ENCODE results near the gene EPC1. TPM values are rescaled to one million over a fixed set of nuclear protein-coding genes. Genes with fewer than 3 reads are reported as not detected.

EPC1 gene
- total and polyA plus RNA-seq, 4 donors = 44.5 to 71.5 (median 51.0) TPM

GRCh38 chr10:32379318-32379949 is 32.5 kb upstream of the EPC1 start:
- H3K27ac ChIP-seq (ENCODE audit: low read depth, low read length) = peak overlapping the region; percentile 93
- H3K27me3 ChIP-seq (ENCODE audit: control insufficient read depth, insufficient read depth, low read length) = no peaks in the 10 kb centered on the region
- peak in 2 of 6 donors; percentile 84 to 92 for DNase-seq (ENCODE audit: low read depth in 4 of 6, low spot score in 6 of 6)
- no CpG with 5 or more reads among the region's 10 CpGs for WGBS (ENCODE audit: insufficient coverage)
- H3K4me1 ChIP-seq (ENCODE audit: control insufficient read depth, insufficient read depth, low read length) = no peaks in the 10 kb centered on the region
- no peaks in the 10 kb centered on the region for H3K9me3 ChIP-seq (ENCODE audit: control insufficient read depth, insufficient read depth, low read length)
- no peaks in the 10 kb centered on the region for H3K36me3 ChIP-seq (ENCODE audit: control insufficient read depth, insufficient read depth, low read length)
- peak overlapping the region; percentile 90 for H3K4me3 ChIP-seq (ENCODE audit: low read depth, low read length)

- Histone ChIP-seq H3K4me3 (ENCODE audit: low read depth, low read length) (peak overlapping the region; percentile 90), H3K9me3 (ENCODE audit: control insufficient read depth, insufficient read depth, low read length) (no peaks in the 10 kb centered on the region)
- 0% methylated on average over 9 of the region's 19 CpGs for WGBS (ENCODE audit: insufficient coverage)
Observed at GRCh38 chr10:32378363-32379317, 31.7 kb upstream of the EPC1 start.

GRCh38 chr10:32377458-32378259 is 30.7 kb upstream of the EPC1 start:
- no peaks in the 10 kb centered on the region for H3K9me3 ChIP-seq (ENCODE audit: control insufficient read depth, insufficient read depth, low read length)
- peak overlapping the region; percentile 90 for H3K4me3 ChIP-seq (ENCODE audit: low read depth, low read length)
- H3K4me1 ChIP-seq (ENCODE audit: control insufficient read depth, insufficient read depth, low read length) = no peaks in the 10 kb centered on the region
- H3K27ac ChIP-seq (ENCODE audit: low read depth, low read length) = peak overlapping the region; percentile 93
- WGBS (ENCODE audit: insufficient coverage) = no CpG with 5 or more reads among the region's 6 CpGs
- no peaks in the 10 kb centered on the region for H3K27me3 ChIP-seq (ENCODE audit: control insufficient read depth, insufficient read depth, low read length)
- peak in 5 of 6 donors; percentile 56 to 90 (median 76) for DNase-seq (ENCODE audit: low read depth in 4 of 6, low spot score in 6 of 6)
- no peaks in the 10 kb centered on the region for H3K36me3 ChIP-seq (ENCODE audit: control insufficient read depth, insufficient read depth, low read length)

More at GRCh38 chr10:32378363-32379317, 31.7 kb upstream of the EPC1 start:
- Histone ChIP-seq H3K27ac (ENCODE audit: low read depth, low read length) (peak overlapping the region; percentile 93), H3K4me1 (ENCODE audit: control insufficient read depth, insufficient read depth, low read length) (no peaks in the 10 kb centered on the region), H3K36me3 (ENCODE audit: control insufficient read depth, insufficient read depth, low read length) (no peaks in the 10 kb centered on the region), H3K27me3 (ENCODE audit: control insufficient read depth, insufficient read depth, low read length) (no peaks in the 10 kb centered on the region)
- peak; percentile 91 to 99 (median 95) for DNase-seq (ENCODE audit: low read depth in 4 of 6, low spot score in 6 of 6)

GRCh38 chr10:32376771-32377170 is 29.8 kb upstream of the EPC1 start:
- H3K9me3 ChIP-seq (ENCODE audit: control insufficient read depth, insufficient read depth, low read length) = no peaks in the 10 kb centered on the region
- no peaks in the 10 kb centered on the region for H3K4me1 ChIP-seq (ENCODE audit: control insufficient read depth, insufficient read depth, low read length)
- no CpG with 5 or more reads among the region's 3 CpGs for WGBS (ENCODE audit: insufficient coverage)
- no peaks in the 10 kb centered on the region for H3K27me3 ChIP-seq (ENCODE audit: control insufficient read depth, insufficient read depth, low read length)
- H3K27ac ChIP-seq (ENCODE audit: low read depth, low read length) = peak overlapping the region; percentile 93
- DNase-seq (ENCODE audit: low read depth in 4 of 6, low spot score in 6 of 6) = peak in 2 of 6 donors; percentile 46 to 67
- peak overlapping the region; percentile 90 for H3K4me3 ChIP-seq (ENCODE audit: low read depth, low read length)
- H3K36me3 ChIP-seq (ENCODE audit: control insufficient read depth, insufficient read depth, low read length) = no peaks in the 10 kb centered on the region

GRCh38 chr10:32376097-32376496 is 29.1 kb upstream of the EPC1 start:
- Histone ChIP-seq H3K4me1 (ENCODE audit: control insufficient read depth, insufficient read depth, low read length) (no peaks in the 10 kb centered on the region), H3K36me3 (ENCODE audit: control insufficient read depth, insufficient read depth, low read length) (no peaks in the 10 kb centered on the region), H3K9me3 (ENCODE audit: control insufficient read depth, insufficient read depth, low read length) (no peaks in the 10 kb centered on the region), H3K27me3 (ENCODE audit: control insufficient read depth, insufficient read depth, low read length) (no peaks in the 10 kb centered on the region), H3K27ac (ENCODE audit: low read depth, low read length) (no peak overlapping the region), H3K4me3 (ENCODE audit: low read depth, low read length) (peak overlapping the region; percentile 90)
- peak in 2 of 6 donors; percentile 39 to 64 for DNase-seq (ENCODE audit: low read depth in 4 of 6, low spot score in 6 of 6)
- no CpG with 5 or more reads among the region's 1 CpG for WGBS (ENCODE audit: insufficient coverage)

GRCh38 chr10:32375631-32376030 is 28.7 kb upstream of the EPC1 start:
- peak overlapping the region; percentile 90 for H3K4me3 ChIP-seq (ENCODE audit: low read depth, low read length)
- no peak overlapping the region for H3K27ac ChIP-seq (ENCODE audit: low read depth, low read length)
- no peaks in the 10 kb centered on the region for H3K9me3 ChIP-seq (ENCODE audit: control insufficient read depth, insufficient read depth, low read length)
- peak in 1 of 6 donors; percentile 42 for DNase-seq (ENCODE audit: low read depth in 4 of 6, low spot score in 6 of 6)
- no peaks in the 10 kb centered on the region for H3K36me3 ChIP-seq (ENCODE audit: control insufficient read depth, insufficient read depth, low read length)
- no peaks in the 10 kb centered on the region for H3K4me1 ChIP-seq (ENCODE audit: control insufficient read depth, insufficient read depth, low read length)
- no peaks in the 10 kb centered on the region for H3K27me3 ChIP-seq (ENCODE audit: control insufficient read depth, insufficient read depth, low read length)

GRCh38 chr10:32374605-32375004 is 27.6 kb upstream of the EPC1 start:
- no CpG with 5 or more reads among the region's 1 CpG for WGBS (ENCODE audit: insufficient coverage)
- Histone ChIP-seq H3K27ac (ENCODE audit: low read depth, low read length) (no peak overlapping the region), H3K9me3 (ENCODE audit: control insufficient read depth, insufficient read depth, low read length) (no peaks in the 10 kb centered on the region), H3K4me3 (ENCODE audit: low read depth, low read length) (no peak overlapping the region), H3K27me3 (ENCODE audit: control insufficient read depth, insufficient read depth, low read length) (no peaks in the 10 kb centered on the region), H3K4me1 (ENCODE audit: control insufficient read depth, insufficient read depth, low read length) (no peaks in the 10 kb centered on the region), H3K36me3 (ENCODE audit: control insufficient read depth, insufficient read depth, low read length) (no peaks in the 10 kb centered on the region)
- no peak for DNase-seq (ENCODE audit: low read depth in 4 of 6, low spot score in 6 of 6)

GRCh38 chr10:32373496-32373895 is 26.5 kb upstream of the EPC1 start:
- H3K4me1 ChIP-seq (ENCODE audit: control insufficient read depth, insufficient read depth, low read length) = no peaks in the 10 kb centered on the region
- no peak for DNase-seq (ENCODE audit: low read depth in 4 of 6, low spot score in 6 of 6)
- WGBS (ENCODE audit: insufficient coverage) = no CpG with 5 or more reads among the region's 2 CpGs
- no peaks in the 10 kb centered on the region for H3K9me3 ChIP-seq (ENCODE audit: control insufficient read depth, insufficient read depth, low read length)
- no peaks in the 10 kb centered on the region for H3K27me3 ChIP-seq (ENCODE audit: control insufficient read depth, insufficient read depth, low read length)
- no peak overlapping the region for H3K4me3 ChIP-seq (ENCODE audit: low read depth, low read length)
- no peak overlapping the region for H3K27ac ChIP-seq (ENCODE audit: low read depth, low read length)
- no peaks in the 10 kb centered on the region for H3K36me3 ChIP-seq (ENCODE audit: control insufficient read depth, insufficient read depth, low read length)

- Histone ChIP-seq H3K9me3 (ENCODE audit: control insufficient read depth, insufficient read depth, low read length) (no peaks in the 10 kb centered on the region), H3K27me3 (ENCODE audit: control insufficient read depth, insufficient read depth, low read length) (no peaks in the 10 kb centered on the region), H3K27ac (ENCODE audit: low read depth, low read length) (no peak overlapping the region), H3K4me3 (ENCODE audit: low read depth, low read length) (no peak overlapping the region), H3K36me3 (ENCODE audit: control insufficient read depth, insufficient read depth, low read length) (no peaks in the 10 kb centered on the region), H3K4me1 (ENCODE audit: control insufficient read depth, insufficient read depth, low read length) (no peaks in the 10 kb centered on the region)
- DNase-seq (ENCODE audit: low read depth in 4 of 6, low spot score in 6 of 6) = no peak
Observed at GRCh38 chr10:32373031-32373430, 26.1 kb upstream of the EPC1 start.
